RKO (cell line): ENCODE measurements around the gene STAT5B.

ENCODE experiments used
- DNase-seq: peaks from one replicate; pipeline ENCODE4 v3.0.0-alpha.2; 2016; ENCODE audit warnings: low spot score

Gene STAT5B

GRCh38 chr17:42179911-42180410, 96.2 kb downstream of the STAT5B start:
- no peak for DNase-seq

- no peak for DNase-seq
Measured at GRCh38 chr17:42179335-42179734, 96.9 kb downstream of the STAT5B start.

- DNase-seq, result peak; percentile 17
Measured at GRCh38 chr17:42178817-42179216, 97.4 kb downstream of the STAT5B start.

DNA sequence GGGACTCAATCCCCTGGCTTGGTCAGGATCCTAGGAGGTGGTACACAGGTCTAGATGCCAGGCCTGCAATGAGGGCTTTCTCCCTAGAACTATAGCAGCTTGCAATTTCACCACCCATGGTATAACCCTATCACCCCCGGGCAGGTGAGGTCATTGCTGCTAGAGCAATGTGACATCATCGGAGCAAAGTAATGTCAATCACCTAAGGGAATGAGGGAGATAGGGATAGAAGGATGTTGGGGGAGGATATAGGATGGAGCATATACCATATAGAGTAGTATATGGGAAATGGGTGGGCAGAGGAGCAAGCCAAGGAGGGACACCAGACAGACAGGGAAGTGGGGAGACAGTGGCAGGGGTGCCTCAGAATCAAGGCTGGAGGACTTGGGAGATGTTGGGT, 98.5 kb downstream of the STAT5B start:
- no peak for DNase-seq

GRCh38 chr17:42174126-42174783, 101.9 kb downstream of the STAT5B start:
- no peak for DNase-seq

DNA sequence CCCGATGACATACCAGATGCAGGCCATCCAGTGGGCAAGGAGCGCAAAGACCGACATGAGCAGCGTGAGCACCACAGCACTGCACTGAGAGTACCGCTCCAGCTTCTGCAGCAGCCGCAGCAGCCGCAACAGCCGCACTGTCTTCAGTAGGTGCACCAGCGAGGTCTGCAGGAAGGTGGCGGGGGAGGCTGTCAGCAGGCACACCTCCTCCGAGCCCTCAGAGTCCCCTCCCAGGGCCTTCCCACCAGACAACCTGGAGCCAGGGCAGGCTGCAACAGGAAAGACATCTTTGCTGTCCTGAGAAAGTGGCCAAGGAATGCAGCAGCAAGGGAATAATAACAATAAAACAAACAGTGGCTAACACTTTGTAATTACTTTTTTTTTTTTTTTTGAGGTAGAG, 104.4 kb downstream of the STAT5B start:
- no peak for DNase-seq

- no peak for DNase-seq
Measured at GRCh38 chr17:42169351-42169750, 106.8 kb downstream of the STAT5B start.

- no peak for DNase-seq
Measured at GRCh38 chr17:42167807-42168206, 108.4 kb downstream of the STAT5B start.

DNA sequence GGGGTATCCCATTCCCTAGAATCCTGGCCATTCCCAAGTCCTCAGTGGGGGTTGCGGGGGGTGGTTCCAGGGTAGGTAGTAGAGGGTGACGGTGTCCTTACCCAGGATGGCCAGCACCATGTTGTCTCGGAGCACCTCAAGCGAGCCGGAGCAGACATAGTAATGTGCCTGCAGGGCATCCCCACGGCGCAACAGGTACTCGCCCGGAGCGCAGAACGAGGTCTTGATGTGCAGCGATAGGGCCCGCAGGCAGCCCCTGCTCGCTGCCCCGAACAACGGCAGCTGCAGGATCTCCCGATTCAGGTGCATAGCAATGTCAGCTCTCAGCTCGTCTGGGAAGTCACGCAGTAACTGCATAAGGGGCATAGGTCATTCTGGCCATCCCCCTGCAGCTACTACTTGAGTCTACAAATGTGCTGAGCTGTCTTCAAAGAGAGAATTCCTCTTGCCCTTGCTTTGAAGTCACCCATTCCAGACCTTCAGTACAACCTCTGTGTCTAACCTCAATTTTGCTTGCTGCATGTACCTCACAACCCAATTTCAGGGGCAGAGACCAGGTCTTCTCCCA, 109.9 kb downstream of the STAT5B start:
- no peak for DNase-seq

- DNase-seq, result no peak
Measured at GRCh38 chr17:42165751-42166150, 110.4 kb downstream of the STAT5B start.

DNA sequence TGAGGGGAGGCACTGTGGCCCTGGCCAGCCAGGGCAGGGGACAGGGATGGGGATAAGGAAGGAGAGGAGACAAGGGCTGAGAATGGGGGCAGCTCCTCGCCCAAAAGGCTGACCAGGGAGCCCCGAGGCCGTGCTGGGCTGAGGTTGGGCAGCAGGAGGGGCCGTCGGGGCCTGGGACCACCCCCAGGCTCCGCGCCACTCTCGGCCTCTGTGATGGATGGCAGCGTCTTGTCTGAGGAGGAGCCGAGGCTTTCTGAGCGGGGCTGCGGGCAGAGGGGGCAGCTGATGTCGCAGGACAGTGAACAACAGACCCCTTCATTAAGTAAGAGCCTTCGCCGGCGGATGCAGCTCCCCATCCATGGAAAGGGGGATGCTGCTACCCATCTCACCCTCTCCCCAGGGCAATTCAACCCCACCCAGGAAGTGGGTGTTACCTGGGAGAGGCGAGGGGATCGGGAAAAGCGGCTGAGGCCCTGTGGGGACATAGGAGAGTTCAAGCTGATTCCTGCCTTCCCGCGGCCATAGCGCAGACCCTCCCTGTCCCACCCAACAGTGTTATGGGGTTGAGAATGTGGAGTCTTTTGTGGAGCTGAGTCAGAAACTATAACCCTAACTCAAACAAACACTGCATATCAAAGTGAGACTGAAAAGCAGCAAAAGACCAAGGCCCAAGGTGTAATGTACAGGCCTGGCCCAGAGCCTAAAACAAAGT, 112.3 kb downstream of the STAT5B start:
- no peak for DNase-seq

DNA sequence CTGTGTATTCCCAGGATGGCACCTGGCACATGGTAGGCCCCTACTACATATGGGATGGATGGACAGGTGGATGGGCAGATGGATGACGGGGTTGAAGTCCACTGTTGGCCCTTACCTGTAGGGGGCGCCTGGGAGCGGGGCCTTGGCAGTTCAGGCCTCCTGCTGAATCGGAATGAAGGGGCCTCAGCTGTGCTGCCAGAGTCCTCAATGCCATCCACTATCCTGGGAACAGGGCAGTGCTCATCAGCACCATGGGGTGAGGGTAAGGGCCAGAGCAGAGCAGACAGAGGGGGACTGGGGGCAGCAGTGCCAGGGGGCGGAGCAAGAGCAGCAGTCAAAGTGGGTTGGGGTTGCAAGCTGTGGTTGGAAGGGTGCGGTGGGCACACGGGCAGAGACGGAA, 113.1 kb downstream of the STAT5B start:
- DNase-seq, result no peak

DNA sequence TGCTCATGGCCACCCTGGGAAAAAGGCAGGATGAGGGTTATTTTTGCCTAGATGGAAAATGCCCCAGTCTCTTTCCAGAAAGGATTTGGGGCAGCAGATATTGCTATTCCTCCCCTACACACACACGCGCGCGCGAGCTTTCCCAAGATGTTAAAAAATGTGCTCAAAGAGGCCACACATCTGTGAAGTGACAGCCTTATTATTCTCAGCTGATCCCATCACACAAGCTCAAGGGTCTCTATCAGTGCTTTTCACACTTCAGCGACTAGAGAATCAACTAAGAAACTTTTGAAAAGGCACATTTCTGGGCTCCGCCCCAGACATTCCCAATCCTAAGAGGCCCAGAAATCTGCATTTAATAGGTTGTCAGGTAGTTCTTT, 115.7 kb downstream of the STAT5B start:
- no peak for DNase-seq

GRCh38 chr17:42159796-42160530, 116.2 kb downstream of the STAT5B start:
- no peak for DNase-seq

DNA sequence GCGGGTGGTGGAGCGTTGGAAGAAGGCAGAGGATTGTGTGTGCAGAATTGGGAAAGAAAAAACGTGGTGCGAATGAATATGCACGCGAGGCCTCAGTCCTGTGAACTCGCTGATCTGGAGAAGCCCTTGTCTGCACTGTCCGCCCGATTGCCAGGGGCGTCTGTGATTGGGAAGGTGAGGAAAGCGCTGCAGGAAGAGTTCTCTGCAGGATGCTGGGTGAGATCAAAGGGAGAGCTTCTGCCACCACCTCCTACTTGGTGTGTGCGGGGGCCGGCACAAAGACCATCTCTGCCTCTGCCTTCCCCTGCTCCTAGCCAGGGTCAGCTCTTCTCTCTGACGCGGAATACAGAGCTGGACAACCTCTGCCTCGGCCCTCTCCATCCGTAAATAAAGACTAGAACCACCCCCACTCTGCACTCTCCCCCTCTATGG, 120.6 kb downstream of the STAT5B start:
- DNase-seq, result no peak

- peak; percentile 48 for DNase-seq
Measured at GRCh38 chr17:42153919-42154742, 122.1 kb downstream of the STAT5B start.
